Fibroblast of lung (primary cell): ENCODE data around the gene PRKCD. TPM values are rescaled to one million over a fixed set of nuclear protein-coding genes. Genes with fewer than 3 reads are reported as not detected.

Experiments
- DNase-seq, 2 donors: peaks; one replicate each; pipeline versions ENCODE4 v3.0.0 to v3.0.0-alpha.2; 2010; ENCODE audit warnings: low read depth in 2 of 2
- H2AFZ ChIP-seq: 2 replicates; pipeline ENCODE4 v1.5.1; 2012; ENCODE audit warnings: low read length, control low read depth, inconsistent platforms
- H3K27ac ChIP-seq: 2 replicates; pipeline ENCODE4 v1.5.1; 2011; ENCODE audit warnings: low read length, control low read depth; ENCODE audit not compliant: insufficient read depth
- H3K27me3 ChIP-seq: 2 replicates; pipeline ENCODE4 v1.5.1; 2011; ENCODE audit warnings: mild to moderate bottlenecking, low read length; ENCODE audit not compliant: control insufficient read depth, insufficient read depth
- H3K36me3 ChIP-seq: 2 replicates; pipeline ENCODE4 v1.5.1; 2011; ENCODE audit warnings: low read length; ENCODE audit not compliant: control insufficient read depth, insufficient read depth
- H3K4me1 ChIP-seq: 2 replicates; pipeline ENCODE4 v1.5.1; 2011; ENCODE audit warnings: low read length; ENCODE audit not compliant: control insufficient read depth, insufficient read depth; ENCODE audit errors: extremely low read depth
- H3K4me2 ChIP-seq: 2 replicates; pipeline ENCODE4 v1.5.1; 2011; ENCODE audit warnings: low read length, control low read depth; ENCODE audit not compliant: insufficient read depth; ENCODE audit errors: extremely low read depth
- H3K4me3 ChIP-seq, 4 experiments: fragments of 200-600 bp in 1 of 4; sonication (generic) in 1 of 4; replicated peaks in 1 of 4; 2 replicates each; pipeline ENCODE4 v1.5.1; 2011 to 2016; ENCODE audit warnings: low read length in 4 of 4, low read depth in 3 of 4, mild to moderate bottlenecking in 3 of 4, control low read depth in 2 of 4, inconsistent platforms in 1 of 4, mixed read lengths in 1 of 4; ENCODE audit not compliant: insufficient read depth in 1 of 4; ENCODE audit errors: control extremely low read depth in 1 of 4
- H3K79me2 ChIP-seq: 2 replicates; pipeline ENCODE4 v1.5.1; 2012; ENCODE audit warnings: mild to moderate bottlenecking, low read length, inconsistent platforms; ENCODE audit not compliant: control insufficient read depth, insufficient read depth
- H3K9ac ChIP-seq: 2 replicates; pipeline ENCODE4 v1.5.1; 2011; ENCODE audit warnings: mild to moderate bottlenecking, low read length, control low read depth; ENCODE audit not compliant: insufficient read depth
- H3K9me3 ChIP-seq: 2 replicates; pipeline ENCODE4 v1.5.1; 2012; ENCODE audit warnings: low read depth, low read length; ENCODE audit not compliant: control insufficient read depth, insufficient read depth
- H4K20me1 ChIP-seq: 2 replicates; pipeline ENCODE4 v1.5.1; 2011; ENCODE audit warnings: low read length; ENCODE audit not compliant: control insufficient read depth, insufficient read depth; ENCODE audit errors: extremely low read depth
- EZH2 ChIP-seq: IDR thresholded peaks from 2 replicates; pipeline ENCODE4 v1.5.1; 2012; ENCODE audit warnings: low read length, control low read depth, mild to moderate bottlenecking; ENCODE audit errors: missing control alignments
- polyA plus RNA-seq, 2 donors: library from polyadenylated mRNA; depleted of rRNA in 1 of 2; stranded (reverse) in 1 of 2; unstranded in 1 of 2; fragments of >200 nt; gene quantifications; 2 replicates each; pipeline ENCODE4 v1.2.1, GENCODE V29; 2011 to 2012; ENCODE audit warnings: missing spikeins in 1 of 2
- total RNA-seq: library from RNA; depleted of rRNA; stranded (reverse); fragments of >200 nt; gene quantifications from 2 replicates; pipeline ENCODE4 v1.2.1, GENCODE V29; 2014
- TF ChIP-seq, protein P1 (sequence below), 2 donors: IDR thresholded peaks in 1 of 2; conservative IDR thresholded peaks in 1 of 2; 1 replicate in 1 of 2; 2 replicates in 1 of 2; pipeline ENCODE4 v1.5.1; 2011 to 2012; ENCODE audit warnings: low read length in 2 of 2, control low read depth in 1 of 2, inconsistent platforms in 1 of 2, low read depth in 1 of 2, mild to moderate bottlenecking in 1 of 2

The PRKCD gene
- total and polyA plus RNA-seq, 2 donors (not counting 1 experiment from before 2014, with no cell fraction given), result 3.8 to 21.2 TPM

DNA sequence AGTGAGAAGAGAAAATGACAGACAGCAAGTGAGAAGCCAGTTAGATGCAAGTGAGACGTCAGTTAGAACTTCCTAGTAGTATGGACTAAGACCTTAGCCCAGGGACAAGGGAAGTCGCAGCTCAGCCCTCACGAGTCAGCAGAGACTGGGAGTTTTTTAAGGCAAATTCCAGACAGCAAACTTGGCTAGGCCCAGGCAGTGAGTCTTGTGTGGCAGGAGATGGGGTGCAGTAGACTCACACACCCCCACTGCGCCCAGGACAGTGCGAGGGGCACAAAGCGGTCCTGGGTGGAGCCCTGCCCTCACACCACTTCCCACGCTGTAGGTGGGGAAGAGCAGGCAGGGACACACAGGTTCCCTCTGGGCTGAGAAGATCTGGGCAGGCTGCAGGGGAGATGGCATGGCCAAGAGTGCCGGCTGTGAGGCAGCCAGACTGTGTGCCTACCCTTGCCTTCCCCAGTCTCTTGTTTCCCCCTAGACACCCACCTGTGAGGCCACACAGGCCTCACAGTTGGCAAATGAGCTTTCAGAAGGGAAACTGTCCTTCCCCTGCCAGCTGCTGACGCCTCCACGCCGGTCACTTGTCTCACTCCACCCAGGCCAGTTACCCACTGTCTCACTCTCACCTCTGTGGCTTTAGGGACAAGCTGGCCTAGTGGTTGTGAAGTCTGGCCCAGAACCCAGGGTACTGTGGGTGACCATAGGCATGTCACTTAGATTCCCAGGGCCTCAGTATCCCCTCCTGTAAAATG lies 13.7 kb upstream of the PRKCD start:
- Histone ChIP-seq H3K4me3 (no peak overlapping the region), H3K36me3 (no peaks in the 10 kb centered on the region), H3K4me2 (no peak overlapping the region), H3K79me2 (no peaks in the 10 kb centered on the region), H3K27ac (no peak overlapping the region), H3K27me3 (no peaks in the 10 kb centered on the region), H3K9ac (no peak overlapping the region), H3K9me3 (no peaks in the 10 kb centered on the region), H4K20me1 (no peaks in the 10 kb centered on the region), H2AFZ (no peak overlapping the region), H3K4me1 (peaks cover 6% of the 10 kb centered on the region)
- DNase-seq, result no peak
- TF ChIP-seq, protein P1, sequence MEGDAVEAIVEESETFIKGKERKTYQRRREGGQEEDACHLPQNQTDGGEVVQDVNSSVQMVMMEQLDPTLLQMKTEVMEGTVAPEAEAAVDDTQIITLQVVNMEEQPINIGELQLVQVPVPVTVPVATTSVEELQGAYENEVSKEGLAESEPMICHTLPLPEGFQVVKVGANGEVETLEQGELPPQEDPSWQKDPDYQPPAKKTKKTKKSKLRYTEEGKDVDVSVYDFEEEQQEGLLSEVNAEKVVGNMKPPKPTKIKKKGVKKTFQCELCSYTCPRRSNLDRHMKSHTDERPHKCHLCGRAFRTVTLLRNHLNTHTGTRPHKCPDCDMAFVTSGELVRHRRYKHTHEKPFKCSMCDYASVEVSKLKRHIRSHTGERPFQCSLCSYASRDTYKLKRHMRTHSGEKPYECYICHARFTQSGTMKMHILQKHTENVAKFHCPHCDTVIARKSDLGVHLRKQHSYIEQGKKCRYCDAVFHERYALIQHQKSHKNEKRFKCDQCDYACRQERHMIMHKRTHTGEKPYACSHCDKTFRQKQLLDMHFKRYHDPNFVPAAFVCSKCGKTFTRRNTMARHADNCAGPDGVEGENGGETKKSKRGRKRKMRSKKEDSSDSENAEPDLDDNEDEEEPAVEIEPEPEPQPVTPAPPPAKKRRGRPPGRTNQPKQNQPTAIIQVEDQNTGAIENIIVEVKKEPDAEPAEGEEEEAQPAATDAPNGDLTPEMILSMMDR (conservative IDR thresholded peaks at IDR 0.05 in 1 of 2, IDR thresholded peaks at IDR 0.05 in 1 of 2; ENCODE audit: low read depth in 1 of 2, low read length in 2 of 2), result no peak
- no peak for TF ChIP-seq EZH2

DNA sequence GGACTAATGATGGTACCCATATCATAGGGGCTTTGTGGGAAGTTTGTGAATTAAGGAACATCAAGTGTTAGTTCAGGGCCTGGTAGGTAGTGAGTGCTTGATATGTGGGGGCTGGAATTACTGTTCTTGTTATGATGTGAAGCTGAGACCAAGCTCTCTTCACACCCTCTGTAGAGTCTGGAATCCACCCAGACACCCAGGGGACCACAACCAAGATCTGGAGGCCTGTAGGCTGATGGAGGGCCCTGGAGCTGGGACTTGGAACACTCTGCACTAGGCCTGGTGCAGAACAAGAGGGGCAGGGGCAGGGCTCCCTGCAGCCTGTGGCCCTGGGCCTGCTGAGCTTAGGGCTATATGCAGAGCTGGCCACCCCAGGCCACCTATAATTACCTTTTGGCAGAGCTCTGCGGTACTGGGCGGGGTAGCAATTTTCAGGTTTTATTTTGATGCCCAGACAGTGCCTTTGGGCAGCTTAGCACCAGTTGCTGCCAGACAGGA lies 13.1 kb upstream of the PRKCD start:
- no peaks in the 10 kb centered on the region for H4K20me1 ChIP-seq
- TF ChIP-seq, protein P1 (conservative IDR thresholded peaks at IDR 0.05 in 1 of 2, IDR thresholded peaks at IDR 0.05 in 1 of 2; ENCODE audit: low read depth in 1 of 2, low read length in 2 of 2), result no peak
- no peak for TF ChIP-seq EZH2
- H3K27ac ChIP-seq, result no peak overlapping the region
- H3K27me3 ChIP-seq, result no peaks in the 10 kb centered on the region
- no peaks in the 10 kb centered on the region for H3K36me3 ChIP-seq
- no peak overlapping the region for H3K4me3 ChIP-seq
- H3K9me3 ChIP-seq, result no peaks in the 10 kb centered on the region
- H3K4me1 ChIP-seq, result peaks cover 6% of the 10 kb centered on the region
- no peaks in the 10 kb centered on the region for H3K79me2 ChIP-seq
- H3K9ac ChIP-seq, result no peak overlapping the region
- H2AFZ ChIP-seq, result no peak overlapping the region
- H3K4me2 ChIP-seq, result no peak overlapping the region
- no peak for DNase-seq

DNA sequence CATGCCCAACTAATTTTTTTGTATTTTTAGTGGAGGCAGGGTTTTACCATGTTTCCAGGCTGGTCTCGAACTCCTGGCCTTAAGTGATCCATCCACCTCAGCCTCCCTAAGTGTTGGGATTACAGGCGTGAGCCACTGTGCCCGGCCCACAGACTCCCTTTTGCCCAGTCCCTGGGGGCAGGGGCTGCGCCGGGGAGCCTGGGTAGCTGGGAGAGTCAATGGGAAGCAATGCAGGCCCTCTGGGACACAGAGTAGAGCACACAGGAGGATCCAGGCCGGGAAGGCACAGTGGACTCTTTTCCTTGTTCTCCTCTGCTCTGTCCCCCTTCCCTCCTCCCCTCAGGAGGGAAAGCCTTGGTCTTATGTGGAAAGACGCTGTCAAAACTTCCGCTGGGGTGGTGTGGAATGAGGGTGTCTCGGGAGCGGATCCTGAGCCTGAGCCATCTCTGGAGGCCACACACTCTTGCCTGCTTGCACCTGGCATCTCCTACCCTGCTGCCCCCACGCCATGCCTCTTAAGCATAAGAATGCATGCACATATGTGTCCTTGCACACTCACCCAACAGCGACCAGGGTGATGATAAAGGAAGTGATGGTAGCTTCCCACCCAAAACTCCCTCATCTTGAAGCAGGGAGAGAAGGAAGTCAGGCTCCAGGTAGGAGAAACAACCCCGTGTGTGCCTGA lies 11.9 kb upstream of the PRKCD start:
- Histone ChIP-seq H3K27ac (no peak overlapping the region), H3K36me3 (no peaks in the 10 kb centered on the region), H3K9me3 (no peaks in the 10 kb centered on the region), H3K9ac (no peak overlapping the region), H3K4me1 (peaks cover 6% of the 10 kb centered on the region), H2AFZ (no peak overlapping the region), H4K20me1 (no peaks in the 10 kb centered on the region), H3K79me2 (no peaks in the 10 kb centered on the region), H3K4me3 (no peak overlapping the region), H3K27me3 (no peaks in the 10 kb centered on the region), H3K4me2 (no peak overlapping the region)
- no peak for DNase-seq
- no peak for TF ChIP-seq EZH2
- TF ChIP-seq, protein P1 (conservative IDR thresholded peaks at IDR 0.05 in 1 of 2, IDR thresholded peaks at IDR 0.05 in 1 of 2; ENCODE audit: low read depth in 1 of 2, low read length in 2 of 2), result no peak
